Measurements from ENCODE around the gene NOSIP. TPM values are rescaled to one million over a fixed set of nuclear protein-coding genes. Genes with fewer than 3 reads are reported as not detected.

Gene NOSIP
- total RNA-seq, 4 donors from 2014 or later = 29.0 to 347 (median 65.4) TPM

DNA sequence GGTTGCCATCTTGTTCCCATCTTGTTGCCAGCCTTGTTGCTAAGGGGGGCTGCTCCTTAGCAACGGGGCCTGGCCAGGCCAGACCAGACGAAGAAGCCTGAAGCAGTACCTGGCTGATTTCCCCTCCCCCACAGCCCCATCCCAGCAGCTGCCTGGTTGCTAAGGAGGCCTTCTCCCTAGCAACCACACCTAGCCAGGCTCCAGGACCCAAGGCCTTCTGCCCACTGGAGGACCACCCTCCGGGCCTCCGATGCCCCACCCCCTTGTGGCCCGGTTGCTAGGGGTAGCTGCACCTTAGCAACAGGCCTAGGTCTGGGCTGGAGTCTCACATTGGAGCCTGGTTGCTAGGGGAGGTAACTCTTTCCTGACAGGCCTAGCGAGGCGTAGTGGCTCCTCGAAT lies 4.7 kb upstream of the NOSIP start:
- Histone ChIP-seq H3K36me3 (no peaks in the 10 kb centered on the region), H3K4me3 (no peak overlapping the region), H3K4me1 (no peaks in the 10 kb centered on the region), H3K9me3 (no peaks in the 10 kb centered on the region), H3K27ac (no peak overlapping the region), H3K27me3 (no peaks in the 10 kb centered on the region)
- TF ChIP-seq CTCF (IDR thresholded peaks at IDR 0.05) (no peak), POLR2A (IDR thresholded peaks at IDR 0.05) (no peak)
- intact Hi-C loops (cut with DNase I; ENCODE audit: low total_unique reads) = no loop called here
- no peak for DNase-seq

GRCh38 chr19:49583239-49583638 lies 2.9 kb upstream of the NOSIP start:
- TF ChIP-seq CTCF (IDR thresholded peaks at IDR 0.05) (no peak), POLR2A (IDR thresholded peaks at IDR 0.05) (no peak)
- Histone ChIP-seq H3K9me3 (no peaks in the 10 kb centered on the region), H3K4me1 (peaks cover 0 to 5% of the 10 kb centered on the region in 2 donors), H3K4me3 (no peak overlapping the region), H3K27me3 (no peaks in the 10 kb centered on the region), H3K27ac (no peak overlapping the region), H3K36me3 (no peaks in the 10 kb centered on the region)
- DNase-seq = no peak
- intact Hi-C loops (cut with DNase I; ENCODE audit: low total_unique reads) = no loop called here

DNA sequence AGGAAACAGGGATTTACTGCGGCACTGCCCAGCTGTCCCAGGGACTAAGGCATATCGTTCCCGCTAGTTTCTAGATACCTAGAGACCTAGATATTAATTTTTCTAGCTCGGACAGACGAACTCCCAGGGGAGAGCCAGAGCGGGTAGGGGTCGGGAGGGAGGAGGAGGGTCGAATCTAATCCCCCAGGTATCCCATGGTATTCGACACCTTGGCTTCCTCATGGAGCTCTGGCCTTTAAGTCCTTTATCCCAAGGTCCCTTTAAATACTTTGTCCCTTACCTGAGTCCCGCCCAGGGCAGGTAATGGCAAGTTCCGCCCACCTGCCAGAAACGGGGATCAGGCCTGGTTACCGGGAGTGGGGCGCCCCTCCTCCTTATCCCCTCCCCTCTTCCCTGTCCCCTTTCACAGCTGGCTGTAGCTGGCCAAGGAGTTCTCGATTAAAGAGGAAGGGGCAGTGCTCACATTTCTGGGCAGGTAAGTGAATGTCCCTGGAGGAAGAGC lies 702 bp upstream of the NOSIP start, which contains the start of gene PRRG2:
TSS of gene PRRG2 (plus strand) at position 310 of the 502 bp plus-strand sequence. CDS start 1,904 bp downstream, outside the sequence.
- no peaks in the 10 kb centered on the region for H3K27me3 ChIP-seq
- H3K4me1 ChIP-seq = peaks cover 0 to 5% of the 10 kb centered on the region in 2 donors
- peak within 1 kb of the TSS; percentile 76 for H3K27ac ChIP-seq
- H3K4me3 ChIP-seq = peak within 1 kb of the TSS; percentile 55 to 56
- no peaks in the 10 kb centered on the region for H3K36me3 ChIP-seq
- TF ChIP-seq CTCF (IDR thresholded peaks at IDR 0.05) = no peak
- TF ChIP-seq POLR2A (IDR thresholded peaks at IDR 0.05) = no peak
- no peaks in the 10 kb centered on the region for H3K9me3 ChIP-seq
- DNase-seq = peak in 1 of 2 donors; percentile 25
- intact Hi-C loops (cut with DNase I; ENCODE audit: low total_unique reads) = no loop called here

- H3K27ac ChIP-seq = peak overlapping the region; percentile 76
- intact Hi-C loops (cut with DNase I; ENCODE audit: low total_unique reads) = no loop called here
- TF ChIP-seq POLR2A (IDR thresholded peaks at IDR 0.05) (no peak), CTCF (IDR thresholded peaks at IDR 0.05) (no peak)
- no peaks in the 10 kb centered on the region for H3K36me3 ChIP-seq
- peaks cover 0 to 5% of the 10 kb centered on the region in 2 donors for H3K4me1 ChIP-seq
- H3K27me3 ChIP-seq = no peaks in the 10 kb centered on the region
- peak overlapping the region; percentile 55 to 56 for H3K4me3 ChIP-seq
- DNase-seq = no peak
- H3K9me3 ChIP-seq = no peaks in the 10 kb centered on the region
Observed at GRCh38 chr19:49579947-49580263, 451 bp downstream of the NOSIP start.

- Histone ChIP-seq H3K27ac (no peak overlapping the region), H3K4me1 (peaks cover 0 to 5% of the 10 kb centered on the region in 2 donors), H3K27me3 (no peaks in the 10 kb centered on the region), H3K36me3 (no peaks in the 10 kb centered on the region), H3K9me3 (no peaks in the 10 kb centered on the region), H3K4me3 (peak overlapping the region in 1 of 2 donors; percentile 55)
- intact Hi-C loops (cut with DNase I; ENCODE audit: low total_unique reads) = no loop called here
- no peak for DNase-seq
- TF ChIP-seq CTCF (IDR thresholded peaks at IDR 0.05) (no peak), POLR2A (IDR thresholded peaks at IDR 0.05) (no peak)
Observed at GRCh38 chr19:49579193-49579592, 1.2 kb downstream of the NOSIP start.

Data from uterus (tissue), 4 donors.